ENCODE results near the gene CCIN. TPM values are rescaled to one million over a fixed set of nuclear protein-coding genes. Genes with fewer than 3 reads are reported as not detected.

Gene CCIN
- total RNA-seq, 1 experiment from 2014 or later: 0.20 TPM

- H3K27ac ChIP-seq (ENCODE audit: low read depth, low read length): no peak overlapping the region
- no peak overlapping the region for H2AFZ ChIP-seq (ENCODE audit: low read depth, low read length, poor library complexity, severe bottlenecking)
- ChIA-PET CTCF (no interaction called here), POLR2A (no interaction called here), RAD21 (ENCODE audit: low non-redundant PET in 1 of 2, low total read pairs in 2 of 2, uncharacterized antibody in 2 of 2, unreplicated experiment in 2 of 2) (no interaction called here)
- H3K4me1 ChIP-seq (ENCODE audit: control insufficient read depth in 1 of 2, insufficient read depth in 2 of 2, low read length in 2 of 2): peaks cover 7 to 12% of the 10 kb centered on the region in 2 experiments
- no peak for ATAC-seq
- no peaks in the 10 kb centered on the region for H3K36me3 ChIP-seq (ENCODE audit: control insufficient read depth in 1 of 2, insufficient read depth in 2 of 2, low read length in 2 of 2)
- no TSS peak for BruUV-seq (replicated peaks)
- intact Hi-C loops (cut with micrococcal nuclease): no loop called here
- H3K4me2 ChIP-seq (ENCODE audit: low read length): no peak overlapping the region
- H3K9ac ChIP-seq (ENCODE audit: low read length): no peak overlapping the region
- no peak for DNase-seq (ENCODE audit: low read depth, low spot score)
- no peaks in the 10 kb centered on the region for H4K20me1 ChIP-seq (ENCODE audit: insufficient read depth)
- no peaks in the 10 kb centered on the region for H3K27me3 ChIP-seq (ENCODE audit: insufficient read depth, low read length)
- H3K9me3 ChIP-seq (ENCODE audit: control insufficient read depth in 1 of 2, insufficient read depth in 1 of 2, low read depth in 1 of 2, low read length in 2 of 2): peaks cover 0 to 3% of the 10 kb centered on the region in 2 experiments; a peak in 1 of 4 replicates
- no peak overlapping the region for H3K4me3 ChIP-seq (replicated peaks in 1 of 2; ENCODE audit: low read depth in 1 of 2, low read length in 2 of 2)
- TF ChIP-seq YY1 (IDR thresholded peaks at IDR 0.05; ENCODE audit: extremely low read depth, insufficient replicate concordance, low read depth, low read length) (no peak), ELF1 (IDR thresholded peaks at IDR 0.05; ENCODE audit: borderline replicate concordance, low read depth) (no peak), POLR2A (IDR thresholded peaks at IDR 0.05; ENCODE audit: borderline replicate concordance, extremely low read depth, insufficient read depth, insufficient read length) (no peak), SRF (IDR thresholded peaks at IDR 0.05; ENCODE audit: low read depth) (no peak), TCF7L2 (IDR thresholded peaks at IDR 0.05; ENCODE audit: borderline replicate concordance, extremely low read depth, insufficient read depth, insufficient read length) (no peak), POLR2AphosphoS5 (IDR thresholded peaks at IDR 0.05; ENCODE audit: low read depth, low read length) (no peak), ZNF274 (IDR thresholded peaks at IDR 0.05; ENCODE audit: low read depth, low read length) (no peak), CBX3 (IDR thresholded peaks at IDR 0.05; ENCODE audit: low read depth) (no peak), JUND (IDR thresholded peaks at IDR 0.05) (no peak), SP1 (IDR thresholded peaks at IDR 0.05; ENCODE audit: low read depth) (no peak), EZH2 (IDR thresholded peaks at IDR 0.05) (no peak), CEBPB (IDR thresholded peaks at IDR 0.05; ENCODE audit: low read depth) (no peak), EGR1 (IDR thresholded peaks at IDR 0.05; ENCODE audit: low read depth) (no peak), FOSL1 (IDR thresholded peaks at IDR 0.05; ENCODE audit: low read depth) (no peak), RAD21 (IDR thresholded peaks at IDR 0.05; ENCODE audit: low read depth) (no peak), CTCF (IDR thresholded peaks at IDR 0.05 in 2 of 3, conservative IDR thresholded peaks at IDR 0.05 in 1 of 3; ENCODE audit: borderline replicate concordance in 1 of 3, insufficient read depth in 1 of 3, low read depth in 2 of 3, low read length in 2 of 3) (no peak)
- TF ChIP-seq, protein P1, sequence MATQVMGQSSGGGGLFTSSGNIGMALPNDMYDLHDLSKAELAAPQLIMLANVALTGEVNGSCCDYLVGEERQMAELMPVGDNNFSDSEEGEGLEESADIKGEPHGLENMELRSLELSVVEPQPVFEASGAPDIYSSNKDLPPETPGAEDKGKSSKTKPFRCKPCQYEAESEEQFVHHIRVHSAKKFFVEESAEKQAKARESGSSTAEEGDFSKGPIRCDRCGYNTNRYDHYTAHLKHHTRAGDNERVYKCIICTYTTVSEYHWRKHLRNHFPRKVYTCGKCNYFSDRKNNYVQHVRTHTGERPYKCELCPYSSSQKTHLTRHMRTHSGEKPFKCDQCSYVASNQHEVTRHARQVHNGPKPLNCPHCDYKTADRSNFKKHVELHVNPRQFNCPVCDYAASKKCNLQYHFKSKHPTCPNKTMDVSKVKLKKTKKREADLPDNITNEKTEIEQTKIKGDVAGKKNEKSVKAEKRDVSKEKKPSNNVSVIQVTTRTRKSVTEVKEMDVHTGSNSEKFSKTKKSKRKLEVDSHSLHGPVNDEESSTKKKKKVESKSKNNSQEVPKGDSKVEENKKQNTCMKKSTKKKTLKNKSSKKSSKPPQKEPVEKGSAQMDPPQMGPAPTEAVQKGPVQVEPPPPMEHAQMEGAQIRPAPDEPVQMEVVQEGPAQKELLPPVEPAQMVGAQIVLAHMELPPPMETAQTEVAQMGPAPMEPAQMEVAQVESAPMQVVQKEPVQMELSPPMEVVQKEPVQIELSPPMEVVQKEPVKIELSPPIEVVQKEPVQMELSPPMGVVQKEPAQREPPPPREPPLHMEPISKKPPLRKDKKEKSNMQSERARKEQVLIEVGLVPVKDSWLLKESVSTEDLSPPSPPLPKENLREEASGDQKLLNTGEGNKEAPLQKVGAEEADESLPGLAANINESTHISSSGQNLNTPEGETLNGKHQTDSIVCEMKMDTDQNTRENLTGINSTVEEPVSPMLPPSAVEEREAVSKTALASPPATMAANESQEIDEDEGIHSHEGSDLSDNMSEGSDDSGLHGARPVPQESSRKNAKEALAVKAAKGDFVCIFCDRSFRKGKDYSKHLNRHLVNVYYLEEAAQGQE (IDR thresholded peaks at IDR 0.05; ENCODE audit: low read depth): no peak
- TF ChIP-seq, protein P2, sequence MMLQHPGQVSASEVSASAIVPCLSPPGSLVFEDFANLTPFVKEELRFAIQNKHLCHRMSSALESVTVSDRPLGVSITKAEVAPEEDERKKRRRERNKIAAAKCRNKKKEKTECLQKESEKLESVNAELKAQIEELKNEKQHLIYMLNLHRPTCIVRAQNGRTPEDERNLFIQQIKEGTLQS (IDR thresholded peaks at IDR 0.05): no peak
- H3K79me2 ChIP-seq (ENCODE audit: insufficient read depth, low read length): no peaks in the 10 kb centered on the region
- H3K9me2 ChIP-seq (ENCODE audit: insufficient read depth): no peaks in the 10 kb centered on the region
Measured at GRCh38 chr9:36147441-36148175, 21.6 kb upstream of the CCIN start.

Data from HCT116 (cell line).